Keratinocyte (primary cell): ENCODE results near the gene HEPACAM.

Experiments
- EZH2 ChIP-seq: IDR thresholded peaks from one replicate; pipeline ENCODE4 v1.6.1; 2012; ENCODE audit warnings: inconsistent platforms, mild to moderate bottlenecking, low read length, moderate library complexity
- TF ChIP-seq, protein P1 (sequence below), 3 experiments: IDR thresholded peaks in 1 of 3; conservative IDR thresholded peaks in 1 of 3; optimal IDR thresholded peaks in 1 of 3; 2 replicates in 2 of 3; 3 replicates in 1 of 3; pipeline versions ENCODE3 to v1.5.1; 2011; ENCODE audit warnings: low read length in 3 of 3, mild to moderate bottlenecking in 3 of 3, moderate library complexity in 2 of 3, control low read depth in 1 of 3, inconsistent platforms in 1 of 3; ENCODE audit not compliant: insufficient read depth in 2 of 3; ENCODE audit errors: extremely low read depth in 1 of 3

DNA sequence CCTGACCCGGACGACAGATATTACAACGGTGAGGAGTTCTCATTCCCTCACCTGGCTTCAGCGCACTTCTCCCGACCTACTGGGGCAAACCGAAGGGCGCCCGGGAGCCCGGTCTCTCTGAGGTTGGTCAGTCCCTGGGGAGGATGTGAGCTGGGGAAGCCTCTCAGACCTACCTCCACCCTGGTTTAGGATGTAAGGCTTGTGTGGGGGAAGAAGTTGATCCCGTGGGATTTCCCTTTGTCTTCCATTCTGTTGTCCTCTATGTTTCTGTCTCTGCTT lies 58.3 kb downstream of the HEPACAM start:
- TF ChIP-seq, protein P1, sequence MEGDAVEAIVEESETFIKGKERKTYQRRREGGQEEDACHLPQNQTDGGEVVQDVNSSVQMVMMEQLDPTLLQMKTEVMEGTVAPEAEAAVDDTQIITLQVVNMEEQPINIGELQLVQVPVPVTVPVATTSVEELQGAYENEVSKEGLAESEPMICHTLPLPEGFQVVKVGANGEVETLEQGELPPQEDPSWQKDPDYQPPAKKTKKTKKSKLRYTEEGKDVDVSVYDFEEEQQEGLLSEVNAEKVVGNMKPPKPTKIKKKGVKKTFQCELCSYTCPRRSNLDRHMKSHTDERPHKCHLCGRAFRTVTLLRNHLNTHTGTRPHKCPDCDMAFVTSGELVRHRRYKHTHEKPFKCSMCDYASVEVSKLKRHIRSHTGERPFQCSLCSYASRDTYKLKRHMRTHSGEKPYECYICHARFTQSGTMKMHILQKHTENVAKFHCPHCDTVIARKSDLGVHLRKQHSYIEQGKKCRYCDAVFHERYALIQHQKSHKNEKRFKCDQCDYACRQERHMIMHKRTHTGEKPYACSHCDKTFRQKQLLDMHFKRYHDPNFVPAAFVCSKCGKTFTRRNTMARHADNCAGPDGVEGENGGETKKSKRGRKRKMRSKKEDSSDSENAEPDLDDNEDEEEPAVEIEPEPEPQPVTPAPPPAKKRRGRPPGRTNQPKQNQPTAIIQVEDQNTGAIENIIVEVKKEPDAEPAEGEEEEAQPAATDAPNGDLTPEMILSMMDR (optimal IDR thresholded peaks at IDR 0.05 in 1 of 3, IDR thresholded peaks at IDR 0.05 in 1 of 3, conservative IDR thresholded peaks at IDR 0.05 in 1 of 3; ENCODE audit: extremely low read depth in 1 of 3, insufficient read depth in 2 of 3, low read length in 3 of 3): no peak
- TF ChIP-seq EZH2: no peak
